ENCODE measurements around the gene RAD51B.
A peak's percentile ranks its signal among the peaks of the same experiment; 100 is the strongest.

The RAD51B gene

GRCh38 chr14:68322940-68323620 is 503.5 kb downstream of the RAD51B start:
- no peak overlapping the region for H3K4me3 ChIP-seq (ENCODE audit: low read length)
- no peak for TF ChIP-seq ZNF274 (IDR thresholded peaks at IDR 0.05; ENCODE audit: low read depth, low read length)

- no peak for TF ChIP-seq ZNF274 (IDR thresholded peaks at IDR 0.05; ENCODE audit: low read depth, low read length)
- no peak overlapping the region for H3K4me3 ChIP-seq (ENCODE audit: low read length)
Measured at GRCh38 chr14:68325267-68325807, 505.8 kb downstream of the RAD51B start.

- H3K4me3 ChIP-seq (ENCODE audit: low read length), result no peak overlapping the region
- TF ChIP-seq ZNF274 (IDR thresholded peaks at IDR 0.05; ENCODE audit: low read depth, low read length), result no peak
Measured at GRCh38 chr14:68327231-68327630, 507.7 kb downstream of the RAD51B start.

GRCh38 chr14:68328509-68328908 is 508.9 kb downstream of the RAD51B start:
- H3K4me3 ChIP-seq (ENCODE audit: low read length), result no peak overlapping the region
- no peak for TF ChIP-seq ZNF274 (IDR thresholded peaks at IDR 0.05; ENCODE audit: low read depth, low read length)

- no peak for TF ChIP-seq ZNF274 (IDR thresholded peaks at IDR 0.05; ENCODE audit: low read depth, low read length)
- H3K4me3 ChIP-seq (ENCODE audit: low read length), result no peak overlapping the region
Measured at GRCh38 chr14:68331426-68331825, 511.8 kb downstream of the RAD51B start.

- no peak overlapping the region for H3K4me3 ChIP-seq (ENCODE audit: low read length)
- TF ChIP-seq ZNF274 (IDR thresholded peaks at IDR 0.05; ENCODE audit: low read depth, low read length), result no peak
Measured at GRCh38 chr14:68331991-68332390, 512.4 kb downstream of the RAD51B start.

- no peak overlapping the region for H3K4me3 ChIP-seq (ENCODE audit: low read length)
- no peak for TF ChIP-seq ZNF274 (IDR thresholded peaks at IDR 0.05; ENCODE audit: low read depth, low read length)
Measured at GRCh38 chr14:68333262-68333661, 513.7 kb downstream of the RAD51B start.

- TF ChIP-seq ZNF274 (IDR thresholded peaks at IDR 0.05; ENCODE audit: low read depth, low read length), result no peak
- H3K4me3 ChIP-seq (ENCODE audit: low read length), result no peak overlapping the region
Measured at GRCh38 chr14:68335312-68335711, 515.7 kb downstream of the RAD51B start.

GRCh38 chr14:68336165-68336564 is 516.6 kb downstream of the RAD51B start:
- TF ChIP-seq ZNF274 (IDR thresholded peaks at IDR 0.05; ENCODE audit: low read depth, low read length), result no peak
- no peak overlapping the region for H3K4me3 ChIP-seq (ENCODE audit: low read length)

GRCh38 chr14:68337279-68337678 is 517.7 kb downstream of the RAD51B start:
- no peak for TF ChIP-seq ZNF274 (IDR thresholded peaks at IDR 0.05; ENCODE audit: low read depth, low read length)
- no peak overlapping the region; the same call in 1 of the 2 replicates for H3K4me3 ChIP-seq (ENCODE audit: low read length)

GRCh38 chr14:68340262-68340661 is 520.7 kb downstream of the RAD51B start:
- no peak for TF ChIP-seq ZNF274 (IDR thresholded peaks at IDR 0.05; ENCODE audit: low read depth, low read length)
- no peak overlapping the region for H3K4me3 ChIP-seq (ENCODE audit: low read length)

- peak overlapping the region; percentile 14; the same call in 1 of the 2 replicates for H3K4me3 ChIP-seq (ENCODE audit: low read length)
- no peak for TF ChIP-seq ZNF274 (IDR thresholded peaks at IDR 0.05; ENCODE audit: low read depth, low read length)
Measured at GRCh38 chr14:68341411-68342212, 522.0 kb downstream of the RAD51B start.

- no peak overlapping the region for H3K4me3 ChIP-seq (ENCODE audit: low read length)
- TF ChIP-seq ZNF274 (IDR thresholded peaks at IDR 0.05; ENCODE audit: low read depth, low read length), result no peak
Measured at GRCh38 chr14:68342216-68342763, 522.7 kb downstream of the RAD51B start.

GRCh38 chr14:68343534-68344118 is 524.0 kb downstream of the RAD51B start:
- H3K4me3 ChIP-seq (ENCODE audit: low read length), result no peak overlapping the region
- no peak for TF ChIP-seq ZNF274 (IDR thresholded peaks at IDR 0.05; ENCODE audit: low read depth, low read length)
